ENCODE results near the gene MEF2D. TPM values are rescaled to one million over a fixed set of nuclear protein-coding genes. Genes with fewer than 3 reads are reported as not detected.

MEF2D gene
- total RNA-seq, 3 donors from 2014 or later: 56.8 to 103 (median 61.9) TPM

DNA sequence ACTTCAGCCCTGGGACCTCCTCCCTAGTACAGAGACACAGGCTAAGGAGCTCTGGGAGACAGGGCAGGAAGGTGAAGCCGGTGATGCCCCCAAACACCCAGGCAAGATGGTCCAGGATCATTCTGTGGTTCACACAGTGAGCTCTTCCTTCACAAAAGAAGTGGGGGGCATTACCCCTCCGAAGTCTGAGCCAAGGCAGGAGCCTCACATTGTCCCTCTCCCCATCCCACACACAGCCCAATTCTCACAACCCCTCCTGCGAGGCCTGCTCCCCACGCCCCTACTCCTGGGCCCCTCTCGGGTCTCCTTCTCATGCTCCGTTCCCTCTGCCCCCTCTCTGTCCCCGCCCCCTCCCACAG, 10.7 kb downstream of the MEF2D start:
- DNase-seq (no peak), ATAC-seq (no peak)
- intact Hi-C loops (cut with DNase I, micrococcal nuclease): loop anchor here in 1 of 2 donors (10.0 kb wide), 1 partner anchor 115 kb away; the partner anchor contains the start of gene GPATCH4
- Histone ChIP-seq H3K36me3 (ENCODE audit: low read depth) (no peaks in the 10 kb centered on the region), H3K4me3 (no peak overlapping the region), H3K4me1 (ENCODE audit: low read depth) (peaks cover 71% of the 10 kb centered on the region), H3K9me3 (no peaks in the 10 kb centered on the region)
- TF ChIP-seq, protein P1, sequence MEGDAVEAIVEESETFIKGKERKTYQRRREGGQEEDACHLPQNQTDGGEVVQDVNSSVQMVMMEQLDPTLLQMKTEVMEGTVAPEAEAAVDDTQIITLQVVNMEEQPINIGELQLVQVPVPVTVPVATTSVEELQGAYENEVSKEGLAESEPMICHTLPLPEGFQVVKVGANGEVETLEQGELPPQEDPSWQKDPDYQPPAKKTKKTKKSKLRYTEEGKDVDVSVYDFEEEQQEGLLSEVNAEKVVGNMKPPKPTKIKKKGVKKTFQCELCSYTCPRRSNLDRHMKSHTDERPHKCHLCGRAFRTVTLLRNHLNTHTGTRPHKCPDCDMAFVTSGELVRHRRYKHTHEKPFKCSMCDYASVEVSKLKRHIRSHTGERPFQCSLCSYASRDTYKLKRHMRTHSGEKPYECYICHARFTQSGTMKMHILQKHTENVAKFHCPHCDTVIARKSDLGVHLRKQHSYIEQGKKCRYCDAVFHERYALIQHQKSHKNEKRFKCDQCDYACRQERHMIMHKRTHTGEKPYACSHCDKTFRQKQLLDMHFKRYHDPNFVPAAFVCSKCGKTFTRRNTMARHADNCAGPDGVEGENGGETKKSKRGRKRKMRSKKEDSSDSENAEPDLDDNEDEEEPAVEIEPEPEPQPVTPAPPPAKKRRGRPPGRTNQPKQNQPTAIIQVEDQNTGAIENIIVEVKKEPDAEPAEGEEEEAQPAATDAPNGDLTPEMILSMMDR (IDR thresholded peaks at IDR 0.05): no peak

DNA sequence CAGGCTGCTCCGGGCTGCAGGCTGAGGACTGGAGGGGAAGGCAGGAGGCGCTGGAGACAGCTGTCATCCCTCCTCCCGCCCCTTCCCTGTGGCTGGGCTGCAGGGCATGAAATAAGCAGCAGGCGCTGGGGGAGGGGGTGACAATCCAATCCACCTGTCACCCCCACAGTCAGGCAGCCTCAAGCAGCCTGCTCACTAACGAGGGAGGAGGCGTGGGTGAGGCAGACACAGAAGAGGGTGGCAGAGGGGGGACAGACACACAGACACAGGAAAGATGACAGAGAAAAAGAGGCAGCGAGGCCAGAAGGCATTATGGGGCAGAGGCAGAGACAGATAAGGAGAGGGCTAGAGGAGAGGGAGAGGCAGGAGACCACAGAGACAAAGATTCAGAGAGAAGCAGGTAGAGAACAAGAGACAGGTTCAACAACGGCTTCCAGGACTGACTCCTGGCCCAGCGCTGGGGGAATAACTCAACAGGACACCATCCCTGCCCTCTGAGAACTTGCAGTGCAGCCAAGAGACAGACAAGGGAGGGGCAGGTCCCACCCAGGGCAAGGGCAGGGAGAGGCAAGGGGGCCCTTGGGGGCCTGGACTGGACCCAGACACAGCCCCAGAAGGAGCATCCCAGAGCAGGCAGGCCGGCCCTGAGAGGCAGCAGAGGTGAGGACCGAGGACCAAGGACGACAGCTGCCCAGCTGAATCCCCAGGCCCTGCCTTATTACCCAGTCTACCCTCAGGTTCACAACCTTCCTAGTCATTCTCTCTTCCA, 11.2 kb downstream of the MEF2D start:
- DNase-seq: peak in 2 of 3 donors; percentile 60 to 68
- Histone ChIP-seq H3K4me1 (ENCODE audit: low read depth) (peaks cover 65% of the 10 kb centered on the region), H3K36me3 (ENCODE audit: low read depth) (no peaks in the 10 kb centered on the region), H3K4me3 (no peak overlapping the region), H3K9me3 (no peaks in the 10 kb centered on the region)
- ATAC-seq: peak; percentile 41
- TF ChIP-seq, protein P1 (IDR thresholded peaks at IDR 0.05): no peak
- intact Hi-C loops (cut with DNase I, micrococcal nuclease): loop anchor here in 1 of 2 donors (10.0 kb wide), 1 partner anchor 115 kb away; the partner anchor contains the start of gene GPATCH4

DNA sequence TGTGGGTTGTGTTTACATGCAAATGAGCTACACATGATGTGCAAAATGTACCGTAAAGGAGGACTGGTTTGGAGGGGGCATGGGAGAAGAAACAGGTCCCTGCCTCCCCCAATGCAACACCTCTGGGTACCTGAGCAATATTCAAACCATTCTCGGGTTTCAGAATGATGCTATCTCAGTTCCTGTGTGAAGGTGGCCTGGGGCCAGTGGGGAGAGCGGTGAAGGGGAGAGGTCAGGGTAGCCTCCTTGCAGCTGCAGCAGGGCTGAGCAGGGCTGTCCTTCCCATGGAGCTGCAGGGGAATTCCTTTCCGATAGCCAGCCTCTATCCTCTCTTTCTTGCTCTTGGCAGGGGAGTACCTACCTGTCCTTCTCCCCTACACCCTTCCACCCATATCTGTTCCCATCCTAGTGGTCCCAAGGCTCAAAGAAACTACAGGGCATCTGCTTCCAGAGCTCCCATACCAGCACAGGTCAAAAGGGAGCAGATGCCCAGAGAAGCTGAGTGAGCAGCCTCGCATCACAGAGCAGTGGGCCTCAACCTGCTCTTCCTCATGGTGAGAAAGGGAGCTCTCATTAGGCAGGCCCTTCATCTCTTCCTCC, 11.9 kb downstream of the MEF2D start:
- TF ChIP-seq, protein P1 (IDR thresholded peaks at IDR 0.05): no peak
- Histone ChIP-seq H3K4me1 (ENCODE audit: low read depth) (peaks cover 58% of the 10 kb centered on the region), H3K4me3 (no peak overlapping the region), H3K9me3 (no peaks in the 10 kb centered on the region), H3K36me3 (ENCODE audit: low read depth) (no peaks in the 10 kb centered on the region)
- peak; percentile 13 for ATAC-seq
- DNase-seq: no peak
- intact Hi-C loops (cut with DNase I, micrococcal nuclease): loop anchor here in 1 of 2 donors (10.0 kb wide), 1 partner anchor 116 kb away; the partner anchor contains the start of gene GPATCH4

DNA sequence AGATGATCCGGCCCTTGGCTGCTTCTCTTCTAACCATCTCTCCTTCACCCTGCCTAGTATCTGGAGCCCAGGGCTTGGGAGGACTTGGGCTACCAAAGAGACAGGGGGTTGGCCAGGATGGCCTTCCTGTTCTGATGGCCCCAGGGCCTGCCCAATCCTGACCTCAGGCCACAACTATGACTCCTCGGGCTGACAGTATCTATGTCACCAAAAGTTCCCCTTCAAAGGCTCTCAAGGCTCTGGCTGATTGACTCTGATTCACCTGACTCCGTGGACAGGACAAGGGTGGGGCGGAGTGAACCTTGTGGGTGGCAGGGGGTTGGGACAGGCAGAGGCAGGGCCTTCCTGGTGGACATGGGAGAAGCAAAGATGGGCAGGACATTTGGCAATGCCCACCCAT, 12.7 kb downstream of the MEF2D start:
- H3K9me3 ChIP-seq: no peaks in the 10 kb centered on the region
- TF ChIP-seq, protein P1 (IDR thresholded peaks at IDR 0.05): no peak
- DNase-seq (no peak), ATAC-seq (peak; percentile 32)
- H3K4me1 ChIP-seq (ENCODE audit: low read depth): peaks cover 51% of the 10 kb centered on the region
- H3K4me3 ChIP-seq: no peak overlapping the region
- H3K36me3 ChIP-seq (ENCODE audit: low read depth): no peaks in the 10 kb centered on the region
- intact Hi-C loops (cut with DNase I, micrococcal nuclease): loop anchor here in 1 of 2 donors (10.0 kb wide), 1 partner anchor 117 kb away; the partner anchor contains the start of gene GPATCH4

DNA sequence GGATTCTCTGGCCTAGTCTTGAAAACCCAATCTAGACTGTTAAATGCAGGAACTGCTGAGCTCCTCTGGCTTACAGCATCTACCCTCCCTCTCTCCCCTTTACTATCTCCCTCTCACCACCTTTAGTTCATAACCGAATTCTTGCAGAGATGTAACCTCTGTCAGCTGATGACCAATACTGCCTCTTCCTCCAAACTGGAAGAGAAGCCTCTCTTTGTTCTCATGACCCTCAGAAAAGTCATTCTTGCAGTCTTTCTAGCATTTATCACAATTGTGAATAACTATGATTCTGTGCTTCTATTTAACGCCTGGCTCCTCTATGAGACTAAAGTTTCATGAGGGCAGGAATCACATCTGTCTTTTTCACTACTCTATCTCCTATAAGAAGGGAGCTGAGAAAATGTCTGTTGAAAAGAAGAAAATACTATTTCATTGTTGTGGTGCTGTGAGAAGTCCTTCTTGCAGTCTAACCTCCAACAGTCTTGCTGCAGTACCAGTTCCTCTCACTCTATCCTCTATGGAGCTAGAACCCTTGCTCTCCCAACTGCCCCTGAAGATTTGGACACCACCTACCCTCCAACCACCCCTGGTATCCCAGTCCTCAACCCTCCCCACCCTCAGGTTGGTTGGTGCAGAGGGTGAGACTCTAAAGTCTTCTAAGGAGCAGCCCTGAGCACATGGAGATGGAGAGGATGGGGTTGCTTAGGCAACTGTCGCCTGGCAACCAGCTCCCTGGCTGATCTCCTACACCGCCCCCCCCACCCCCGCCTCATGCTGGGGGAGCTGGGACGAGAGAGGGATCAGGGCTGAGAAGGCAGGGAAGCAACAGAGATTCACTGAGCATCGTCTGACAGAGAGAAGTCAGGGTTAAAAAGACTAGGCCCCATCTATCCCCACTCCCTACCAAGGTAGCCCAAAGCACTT, 13.9 kb downstream of the MEF2D start:
- DNase-seq (no peak), ATAC-seq (no peak)
- intact Hi-C loops (cut with DNase I, micrococcal nuclease): loop anchor here in 1 of 2 donors (10.0 kb wide), 1 partner anchor 118 kb away; the partner anchor contains the start of gene GPATCH4
- TF ChIP-seq, protein P1 (IDR thresholded peaks at IDR 0.05): no peak
- H3K36me3 ChIP-seq (ENCODE audit: low read depth): peaks cover 5% of the 10 kb centered on the region
- peaks cover 40% of the 10 kb centered on the region for H3K4me1 ChIP-seq (ENCODE audit: low read depth)
- no peaks in the 10 kb centered on the region for H3K9me3 ChIP-seq
- no peak overlapping the region for H3K4me3 ChIP-seq
